ENCODE data around the gene CDH23. TPM values are rescaled to one million over a fixed set of nuclear protein-coding genes. Genes with fewer than 3 reads are reported as not detected.

Gene CDH23
- polyA plus RNA-seq, 1 donor: 4.2 TPM

- DNase-seq: no peak
Observed at GRCh38 chr10:71606257-71607081, 209.7 kb downstream of the CDH23 start.

- DNase-seq: no peak
Observed at GRCh38 chr10:71607082-71607443, 210.3 kb downstream of the CDH23 start.

- DNase-seq: peak; percentile 73
Observed at GRCh38 chr10:71608819-71609768, 212.4 kb downstream of the CDH23 start.

GRCh38 chr10:71610651-71611050, 213.9 kb downstream of the CDH23 start:
- no peak for DNase-seq

- no peak for DNase-seq
Observed at GRCh38 chr10:71611131-71611530, 214.4 kb downstream of the CDH23 start.

GRCh38 chr10:71611709-71612422, 215.1 kb downstream of the CDH23 start:
- DNase-seq: no peak

GRCh38 chr10:71613261-71613777, 216.6 kb downstream of the CDH23 start:
- DNase-seq: no peak

GRCh38 chr10:71613877-71614276, 217.2 kb downstream of the CDH23 start:
- no peak for DNase-seq

DNA sequence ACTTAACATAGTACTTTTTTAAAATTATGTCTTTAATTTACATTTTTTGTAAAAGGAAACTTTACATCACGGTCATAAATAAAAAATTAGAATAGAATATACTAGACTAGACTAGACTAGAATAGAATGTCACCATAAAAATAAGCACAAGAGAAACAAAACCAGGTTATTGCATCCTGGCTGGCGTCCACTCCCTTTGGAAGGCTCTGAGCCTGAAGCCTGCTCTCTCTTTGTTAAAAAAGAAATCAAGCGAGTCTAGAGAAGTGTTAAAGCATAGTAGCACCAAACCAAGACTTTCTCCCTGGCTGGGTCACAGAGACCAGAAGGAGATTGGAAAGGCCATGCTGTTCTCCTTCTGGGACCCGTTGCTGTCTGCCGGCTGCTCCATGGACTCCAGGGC, 218.2 kb downstream of the CDH23 start:
- DNase-seq: no peak

DNA sequence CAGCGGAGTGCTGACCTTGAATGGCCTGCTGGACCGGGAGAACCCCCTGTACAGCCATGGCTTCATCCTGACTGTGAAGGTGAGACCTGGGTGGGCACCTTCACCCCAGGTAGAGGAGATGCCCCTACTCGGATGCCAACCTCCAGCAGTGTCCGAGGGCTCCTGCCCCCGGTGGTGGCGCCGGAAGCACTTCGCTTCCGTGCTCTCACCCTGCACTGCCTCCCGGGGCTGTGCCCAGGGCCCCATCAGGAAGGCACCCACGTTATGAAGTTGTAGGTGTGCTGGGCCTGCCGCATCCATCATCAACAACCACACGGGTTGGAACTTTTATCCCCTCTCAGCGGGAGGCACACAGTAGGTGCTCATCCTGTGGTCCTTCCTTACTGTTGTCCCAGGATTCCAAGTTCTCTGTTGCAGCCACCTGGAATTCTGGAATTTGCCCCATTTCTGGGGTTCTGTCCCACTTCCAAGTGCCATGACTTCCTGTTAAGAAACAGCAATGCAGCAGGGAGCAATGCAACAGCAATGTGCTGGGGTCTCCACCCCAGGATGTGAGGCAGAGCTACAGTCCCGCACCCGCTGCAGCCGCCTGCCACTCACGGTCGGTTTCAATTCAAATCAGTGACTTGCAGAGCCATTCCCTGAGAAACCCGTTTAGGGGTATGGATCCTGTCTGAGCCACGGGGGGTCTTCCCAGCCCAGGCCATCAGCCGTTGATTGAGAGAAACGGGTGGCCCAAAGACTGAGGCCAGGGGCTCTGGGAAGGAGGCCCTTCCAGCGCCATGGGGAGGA, 219.0 kb downstream of the CDH23 start:
- no peak for DNase-seq

DNA sequence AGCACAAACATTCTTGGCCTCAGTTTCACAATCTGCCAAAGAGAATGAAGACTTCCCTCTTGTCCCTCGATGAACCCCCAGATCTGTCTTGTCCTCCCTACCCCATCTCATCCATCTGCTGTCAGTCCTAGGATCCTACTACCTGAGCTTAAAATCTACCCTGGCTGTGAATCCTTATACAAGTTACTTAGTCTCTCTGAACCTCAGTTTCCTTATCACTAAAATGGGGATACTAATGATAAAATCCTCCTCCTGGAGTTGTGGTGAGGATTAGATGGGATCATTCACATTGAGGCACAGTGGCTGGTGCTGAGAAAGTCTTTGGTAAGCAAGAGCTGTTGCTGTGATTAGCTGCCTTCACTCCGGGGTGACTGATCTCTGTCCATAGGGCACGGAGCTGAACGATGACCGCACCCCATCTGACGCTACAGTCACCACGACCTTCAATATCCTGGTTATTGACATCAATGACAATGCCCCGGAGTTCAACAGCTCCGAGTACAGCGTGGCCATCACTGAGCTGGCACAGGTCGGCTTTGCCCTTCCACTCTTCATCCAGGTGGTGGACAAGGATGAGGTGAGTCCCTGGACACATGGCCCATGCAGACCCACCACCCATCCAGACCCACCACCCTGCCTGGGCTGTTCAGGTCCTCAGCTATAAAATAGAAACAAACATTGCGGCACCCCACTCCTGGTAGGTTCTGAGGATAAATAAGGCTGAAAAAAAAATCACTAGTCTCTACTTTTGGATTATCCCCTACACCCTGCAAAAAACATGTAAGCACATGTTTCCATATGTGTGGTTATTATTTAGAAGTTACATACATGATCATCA, 220.3 kb downstream of the CDH23 start:
- DNase-seq: no peak

DNA sequence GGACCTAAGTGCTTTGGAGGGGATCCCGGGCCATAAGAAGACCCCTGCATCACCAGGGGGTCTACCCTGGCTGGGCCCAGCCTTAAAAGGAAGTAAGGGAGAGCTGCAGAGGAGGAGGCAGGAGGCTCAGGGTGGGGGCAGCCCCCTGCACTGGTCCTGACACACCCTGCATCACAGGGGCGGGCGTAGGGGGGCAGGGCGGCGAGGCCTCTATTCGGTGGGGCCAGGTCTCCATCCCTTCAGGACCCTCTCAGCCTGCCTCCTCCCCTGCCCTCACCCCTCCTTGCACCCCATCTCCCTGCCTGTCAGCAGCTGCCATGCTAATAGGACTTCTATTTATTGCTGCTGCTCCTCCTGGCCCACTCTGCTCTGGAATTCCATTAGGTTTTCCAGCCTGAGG, 221.5 kb downstream of the CDH23 start:
- DNase-seq: no peak

DNA sequence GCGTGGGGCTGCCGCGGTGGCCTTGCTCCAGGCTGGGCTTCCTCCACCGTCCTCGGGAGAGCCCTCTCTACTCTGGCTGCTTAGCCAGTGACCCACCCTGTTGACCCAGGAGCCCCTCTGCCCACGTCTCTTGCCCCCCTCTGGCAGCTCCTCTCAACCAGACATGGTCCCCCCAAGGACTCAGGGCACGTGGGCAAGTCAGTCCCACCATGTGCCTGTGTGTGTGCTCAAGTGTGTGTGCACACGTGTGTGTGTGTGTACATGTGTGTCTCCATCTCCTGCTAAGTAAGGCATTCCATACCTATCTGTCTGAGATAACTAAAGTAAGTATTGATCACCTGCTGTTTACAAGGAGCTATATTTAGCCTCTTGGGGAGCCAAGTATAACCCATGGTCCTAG, 221.9 kb downstream of the CDH23 start:
- no peak for DNase-seq

- DNase-seq: no peak
Observed at GRCh38 chr10:71620642-71621041, 223.9 kb downstream of the CDH23 start.

- no peak for DNase-seq
Observed at GRCh38 chr10:71621231-71622153, 224.8 kb downstream of the CDH23 start.

DNA sequence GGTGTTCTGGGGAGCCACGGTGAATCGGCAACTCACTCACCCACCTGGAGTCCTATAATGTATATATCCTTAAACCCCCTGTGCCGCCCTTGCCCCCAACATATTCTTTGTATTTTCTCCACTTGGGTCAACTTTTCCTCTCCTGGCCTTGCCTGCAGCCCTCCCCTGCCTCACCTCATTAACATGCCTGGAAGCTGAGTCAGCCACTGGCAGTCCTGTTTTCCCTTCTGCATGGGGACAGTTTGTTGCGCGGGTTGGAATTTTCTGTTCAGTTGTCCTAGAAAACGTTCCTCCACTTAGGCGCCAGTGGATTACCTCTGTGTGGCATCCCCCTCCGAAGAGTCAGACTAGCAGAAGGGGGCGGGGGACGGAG, 225.4 kb downstream of the CDH23 start:
- DNase-seq: no peak

DNA sequence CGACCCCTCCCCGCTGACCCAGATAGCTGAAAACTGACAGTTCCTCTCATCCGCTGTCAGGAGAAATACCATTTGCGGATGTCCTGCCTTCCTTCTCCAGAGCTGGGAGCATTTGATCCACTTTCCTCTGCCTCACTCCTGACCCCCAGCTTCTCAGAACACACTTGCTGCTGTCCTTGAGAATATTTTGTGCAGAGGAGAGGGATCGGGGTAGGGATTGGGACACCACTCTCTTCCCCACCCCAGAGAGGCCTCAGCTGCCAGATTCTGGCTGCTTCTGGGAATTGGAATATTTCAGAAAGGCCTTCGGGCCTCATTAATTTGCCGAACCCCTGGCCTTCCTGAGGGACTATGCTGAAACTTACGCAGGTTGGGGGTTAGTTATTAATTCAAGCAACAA, 225.9 kb downstream of the CDH23 start:
- no peak for DNase-seq

- DNase-seq: no peak
Observed at GRCh38 chr10:71623098-71623985, 226.6 kb downstream of the CDH23 start.

- no peak for DNase-seq
Observed at GRCh38 chr10:71623986-71624291, 227.2 kb downstream of the CDH23 start.

Data from hindlimb muscle (tissue), 1 donor.